HEK293 (cell line): ENCODE measurements around the gene CIAPIN1.

Experiments used
- CTCF ChIP-seq: fragments of 450-650 bp; formaldehyde crosslinking; IDR thresholded peaks from 2 replicates; pipeline ENCODE4 v1.5.1; 2016; ENCODE audit warnings: missing biosample characterization, missing genetic modification characterization
- SETDB1 ChIP-seq: IDR thresholded peaks from one replicate; pipeline ENCODE4 v1.6.1; 2017; ENCODE audit warnings: mild to moderate bottlenecking, low read length, moderate library complexity, mixed read lengths; ENCODE audit not compliant: insufficient read length

- TF ChIP-seq CTCF (tag by site-specific recombination) (no peak), SETDB1 (no peak)
These were observed 62.1 kb downstream of the CIAPIN1 start for GRCh38 chr16:57385083-57385482.
